Transverse colon (tissue), 4 donors: ENCODE measurements around the gene KRTAP2-3. TPM values are rescaled to one million over a fixed set of nuclear protein-coding genes. Genes with fewer than 3 reads are reported as not detected.

Experiments
- DNase-seq: peaks from one replicate; pipeline ENCODE4 v3.0.0-alpha.2; 2019
- H3K27ac ChIP-seq, 4 donors: fragments of 200-600 bp; sonication (generic); 2 replicates each; pipeline ENCODE4 v1.5.1; 2016 to 2018; ENCODE audit warnings: inconsistent platforms in 4 of 4
- H3K27me3 ChIP-seq: fragments of 200-600 bp; sonication (generic); 2 replicates; pipeline ENCODE4 v1.5.1; 2017; ENCODE audit warnings: inconsistent platforms
- H3K36me3 ChIP-seq, 4 donors: fragments of 200-600 bp; sonication (generic); 2 replicates each; pipeline ENCODE4 v1.5.1; 2017 to 2019; ENCODE audit warnings: inconsistent platforms in 4 of 4
- H3K4me1 ChIP-seq, 4 donors: fragments of 200-600 bp; sonication (generic); 2 replicates each; pipeline ENCODE4 v1.5.1; 2017 to 2020; ENCODE audit warnings: inconsistent platforms in 4 of 4
- H3K4me3 ChIP-seq, 4 donors: fragments of 200-600 bp; sonication (generic); 1 replicate in 1 of 4; 2 replicates in 3 of 4; pipeline versions ENCODE4 v1.5.1 to v1.6.1; 2017 to 2019; ENCODE audit warnings: inconsistent platforms in 4 of 4
- H3K9me3 ChIP-seq, 2 donors: fragments of 200-600 bp; sonication (generic); 2 replicates each; pipeline ENCODE4 v1.5.1; 2017 to 2019; ENCODE audit warnings: inconsistent platforms in 2 of 2
- EP300 ChIP-seq: sonication (generic); formaldehyde crosslinking; IDR thresholded peaks from one replicate; pipeline ENCODE4 v1.6.1; 2017; ENCODE audit warnings: antibody characterized with exemption, low read depth
- POLR2A ChIP-seq: fragments of 450-650 bp; IDR thresholded peaks from one replicate; pipeline ENCODE4 v1.6.1; 2016; ENCODE audit warnings: antibody characterized with exemption, mild to moderate bottlenecking, moderate library complexity
- POLR2AphosphoS5 ChIP-seq, 3 donors: sonication (generic); formaldehyde crosslinking; IDR thresholded peaks; one replicate each; pipeline ENCODE4 v1.6.1; 2016; ENCODE audit warnings: antibody characterized with exemption in 3 of 3
- WGBS, 2 donors: methylation state at CpG; one replicate each; pipeline ENCODE4 v1.1.5; 2018; ENCODE audit warnings: low coverage in 1 of 2; 5-methylcytosine and 5-hydroxymethylcytosine counted together
- in situ Hi-C, 4 donors: fragments of 200-750 bp; cut with MboI; loops; one replicate each; pipeline versions ENCODE4 v1.15.0 to v1.15.1; 2017; ENCODE audit warnings: low sequenced_read_pairs in 3 of 4, low pct_ligation_motif_present in 1 of 4, low pct_unique_long_range_greater_than_20kb in 1 of 4
- intact Hi-C: fragments of 100-400 bp; cut with DNase I; formaldehyde crosslinking; loops from one replicate; pipeline ENCODE4 v1.15.1; 2023; ENCODE audit warnings: low total_unique reads
- total RNA-seq, 4 donors: library from RNA; depleted of rRNA; stranded (reverse); fragments of >200 nt; gene quantifications; one replicate each; pipeline ENCODE4 v1.1.0, GENCODE V29; 2016
- TF ChIP-seq, protein P1 (sequence below), 5 experiments: fragments of 200-600 bp in 3 of 5; fragments of 450-650 bp in 2 of 5; sonication (generic) in 3 of 5; IDR thresholded peaks; 1 replicate in 2 of 5; 2 replicates in 3 of 5; pipeline ENCODE4 v1.5.1; 2016 to 2017; ENCODE audit warnings: antibody characterized with exemption in 5 of 5, inconsistent platforms in 3 of 5, mild to moderate bottlenecking in 2 of 5, moderate library complexity in 1 of 5

KRTAP2-3 gene
- total RNA-seq, 4 donors from 2014 or later = not detected

DNA sequence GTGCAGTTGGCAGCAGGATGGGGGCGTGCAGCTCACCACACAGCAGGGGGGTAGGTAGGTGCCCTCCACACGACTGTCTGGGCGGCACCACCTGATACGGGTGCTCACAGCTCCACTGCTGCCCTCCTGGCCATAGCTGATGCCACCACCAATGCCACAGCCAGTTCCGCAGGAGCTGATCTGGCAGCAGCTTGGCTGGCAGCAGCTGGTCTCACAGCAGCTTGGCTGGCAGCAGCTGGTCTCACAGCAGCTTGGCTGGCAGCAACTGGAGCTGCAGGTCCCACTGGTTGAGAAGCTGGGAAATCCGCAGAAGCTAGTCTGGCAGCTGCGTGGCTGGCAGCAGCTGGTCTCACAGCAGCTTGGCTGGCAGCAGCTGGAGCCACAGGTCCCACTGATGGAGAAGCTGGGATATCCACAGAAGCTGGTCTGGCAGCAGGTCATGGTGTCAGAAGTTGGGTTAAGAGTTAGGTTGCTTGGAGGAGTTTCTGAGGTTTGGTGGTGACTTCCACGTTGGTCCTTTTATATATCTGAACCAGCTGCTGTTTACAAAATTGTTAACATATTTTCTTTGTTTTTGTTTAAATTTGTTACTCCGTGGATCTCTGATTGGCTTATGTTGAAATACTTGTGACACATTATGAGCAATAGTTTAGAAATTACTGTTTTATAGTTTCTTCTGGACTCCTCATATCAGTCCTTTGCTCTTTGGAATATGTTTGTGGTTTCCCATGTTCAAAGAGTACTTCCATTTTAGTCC, 33.0 kb downstream of the KRTAP2-3 start, which contains the start of gene KRTAP1-5:
KRTAP1-5 (minus strand) TSS at position 494 of the 757 bp plus-strand sequence; CDS start at position 441, 53 bp downstream.
- in situ Hi-C loops = no loop called here
- TF ChIP-seq POLR2AphosphoS5 (IDR thresholded peaks at IDR 0.05) (no peak), POLR2A (no peak), EP300 (no peak)
- TF ChIP-seq, protein P1, sequence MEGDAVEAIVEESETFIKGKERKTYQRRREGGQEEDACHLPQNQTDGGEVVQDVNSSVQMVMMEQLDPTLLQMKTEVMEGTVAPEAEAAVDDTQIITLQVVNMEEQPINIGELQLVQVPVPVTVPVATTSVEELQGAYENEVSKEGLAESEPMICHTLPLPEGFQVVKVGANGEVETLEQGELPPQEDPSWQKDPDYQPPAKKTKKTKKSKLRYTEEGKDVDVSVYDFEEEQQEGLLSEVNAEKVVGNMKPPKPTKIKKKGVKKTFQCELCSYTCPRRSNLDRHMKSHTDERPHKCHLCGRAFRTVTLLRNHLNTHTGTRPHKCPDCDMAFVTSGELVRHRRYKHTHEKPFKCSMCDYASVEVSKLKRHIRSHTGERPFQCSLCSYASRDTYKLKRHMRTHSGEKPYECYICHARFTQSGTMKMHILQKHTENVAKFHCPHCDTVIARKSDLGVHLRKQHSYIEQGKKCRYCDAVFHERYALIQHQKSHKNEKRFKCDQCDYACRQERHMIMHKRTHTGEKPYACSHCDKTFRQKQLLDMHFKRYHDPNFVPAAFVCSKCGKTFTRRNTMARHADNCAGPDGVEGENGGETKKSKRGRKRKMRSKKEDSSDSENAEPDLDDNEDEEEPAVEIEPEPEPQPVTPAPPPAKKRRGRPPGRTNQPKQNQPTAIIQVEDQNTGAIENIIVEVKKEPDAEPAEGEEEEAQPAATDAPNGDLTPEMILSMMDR (IDR thresholded peaks at IDR 0.05) = no peak

DNA sequence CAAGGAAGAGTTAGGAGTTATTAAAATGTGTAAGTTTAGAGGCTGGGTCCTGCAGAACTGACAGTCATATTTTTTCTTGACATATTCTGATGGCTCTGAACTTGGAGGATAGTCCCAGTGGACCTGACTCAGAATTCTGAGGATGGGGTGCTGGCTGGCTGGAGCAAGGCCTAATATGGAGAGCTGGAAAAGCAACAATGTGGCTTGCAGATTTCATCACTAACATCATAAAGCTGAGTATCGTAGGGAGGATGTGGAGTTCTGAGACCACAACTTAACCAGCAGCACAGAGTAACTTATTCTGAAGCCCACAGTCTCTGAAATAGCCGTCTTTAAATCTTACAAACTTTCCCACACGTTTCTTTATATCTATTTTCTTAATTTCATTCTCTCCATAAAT, 35.2 kb downstream of the KRTAP2-3 start:
- no peak for TF ChIP-seq EP300
- TF ChIP-seq POLR2A = no peak
- TF ChIP-seq, protein P1 (IDR thresholded peaks at IDR 0.05) = no peak
- TF ChIP-seq POLR2AphosphoS5 (IDR thresholded peaks at IDR 0.05) = no peak
- intact Hi-C loops (no loop called here), in situ Hi-C loops (no loop called here)
- H3K27me3 ChIP-seq = no peaks in the 10 kb centered on the region
- no peak for DNase-seq
- H3K4me1 ChIP-seq = no peaks in the 10 kb centered on the region
- no peaks in the 10 kb centered on the region for H3K36me3 ChIP-seq
- H3K9me3 ChIP-seq = no peaks in the 10 kb centered on the region
- H3K4me3 ChIP-seq = no peak overlapping the region
- WGBS, 2 donors = 73 to 81% methylated on average over 3 of the region's 3 CpGs
- no peak overlapping the region for H3K27ac ChIP-seq

More for the DNA sequence above, 33.0 kb downstream of the KRTAP2-3 start, which contains the start of gene KRTAP1-5:
- no peaks in the 10 kb centered on the region for H3K36me3 ChIP-seq
- WGBS, 2 donors = 46 to 76% methylated on average over 2 to 8 of the region's 9 CpGs
- intact Hi-C loops = no loop called here
- H3K4me3 ChIP-seq = no peak within 1 kb of the TSS
- no peaks in the 10 kb centered on the region for H3K9me3 ChIP-seq
- H3K4me1 ChIP-seq = no peaks in the 10 kb centered on the region
- no peak within 1 kb of the TSS for H3K27ac ChIP-seq
- no peak for DNase-seq
- H3K27me3 ChIP-seq = peaks cover 3% of the 10 kb centered on the region

DNA sequence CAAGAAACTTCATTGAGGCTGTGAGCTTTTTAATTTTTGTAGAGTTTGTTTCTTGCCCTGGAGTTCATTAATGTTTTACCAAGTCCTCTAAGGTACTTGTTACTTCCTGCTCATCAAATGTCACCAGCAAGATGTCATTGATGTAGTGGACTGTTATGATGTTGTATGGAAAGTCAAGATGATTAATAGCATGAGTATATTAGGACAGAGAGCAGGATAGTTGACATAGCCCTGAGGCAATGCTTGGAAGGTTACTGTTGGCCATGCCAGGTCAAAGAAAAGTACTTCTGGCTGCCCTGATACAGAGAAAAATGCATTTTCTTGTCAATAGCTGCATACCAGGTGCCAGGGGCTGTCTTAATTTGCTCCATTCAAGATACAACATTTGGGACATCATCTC, 39.6 kb downstream of the KRTAP2-3 start:
- TF ChIP-seq, protein P1 (IDR thresholded peaks at IDR 0.05) = no peak
- TF ChIP-seq POLR2AphosphoS5 (IDR thresholded peaks at IDR 0.05) (no peak), POLR2A (no peak), EP300 (no peak)
- Histone ChIP-seq H3K4me1 (no peaks in the 10 kb centered on the region), H3K27ac (no peak overlapping the region), H3K4me3 (no peak overlapping the region), H3K27me3 (no peaks in the 10 kb centered on the region), H3K36me3 (no peaks in the 10 kb centered on the region), H3K9me3 (no peaks in the 10 kb centered on the region)
- no peak for DNase-seq
- in situ Hi-C loops = no loop called here
- intact Hi-C loops = no loop called here

DNA sequence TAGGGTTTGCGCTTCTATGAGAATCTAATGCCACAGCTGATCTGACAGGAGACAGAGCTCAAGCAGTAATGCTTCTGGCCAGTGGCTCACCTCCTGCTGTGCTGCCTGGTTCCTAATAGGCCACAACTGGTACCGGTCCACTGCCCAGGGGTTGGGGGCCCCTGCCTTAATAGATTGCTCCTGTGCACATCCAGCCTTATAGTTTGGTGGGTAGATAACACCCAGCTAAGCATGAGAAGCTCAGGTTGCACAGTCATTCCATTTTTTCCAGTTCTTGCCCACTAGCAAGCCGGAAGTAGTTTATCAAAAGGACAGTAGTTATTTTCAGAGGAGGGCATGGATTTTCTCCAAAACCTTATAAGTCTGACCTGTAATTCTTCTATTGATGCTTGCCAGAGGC, 40.5 kb downstream of the KRTAP2-3 start:
- in situ Hi-C loops = no loop called here
- H3K9me3 ChIP-seq = no peaks in the 10 kb centered on the region
- H3K27ac ChIP-seq = no peak overlapping the region
- 97 to 100% methylated on average over 1 to 3 of the region's 3 CpGs for WGBS, 2 donors
- no peak for TF ChIP-seq EP300
- no peak for TF ChIP-seq POLR2AphosphoS5 (IDR thresholded peaks at IDR 0.05)
- no peak for TF ChIP-seq POLR2A
- TF ChIP-seq, protein P1 (IDR thresholded peaks at IDR 0.05) = no peak
- H3K4me1 ChIP-seq = no peaks in the 10 kb centered on the region
- H3K36me3 ChIP-seq = no peaks in the 10 kb centered on the region
- DNase-seq = no peak
- H3K27me3 ChIP-seq = no peaks in the 10 kb centered on the region
- intact Hi-C loops = no loop called here
- H3K4me3 ChIP-seq = no peak overlapping the region
